BLaER1 (cell line): ENCODE measurements around the gene GHDC.
"Not testable (repeated sequence)": the region's sequence is repeated elsewhere in the genome, so short reads cannot be mapped to it uniquely, and the experiment has no call there.

Experiments
- H3K27ac ChIP-seq: shearing (Covaris generic); formaldehyde crosslinking; 2 replicates; pipeline ENCODE4 v1.8.1; 2022
- H3K27me3 ChIP-seq: shearing (Covaris generic); formaldehyde crosslinking; 2 replicates; pipeline ENCODE4 v1.8.1; 2022
- H3K36me3 ChIP-seq: shearing (Covaris generic); formaldehyde crosslinking; 2 replicates; pipeline ENCODE4 v1.8.1; 2022
- H3K4me1 ChIP-seq: shearing (Covaris generic); formaldehyde crosslinking; 2 replicates; pipeline ENCODE4 v1.8.1; 2022
- H3K4me2 ChIP-seq: shearing (Covaris generic); formaldehyde crosslinking; 2 replicates; pipeline ENCODE4 v1.8.1; 2022
- H3K4me3 ChIP-seq: shearing (Covaris generic); formaldehyde crosslinking; 2 replicates; pipeline ENCODE4 v1.8.1; 2022
- H3K9ac ChIP-seq: shearing (Covaris generic); formaldehyde crosslinking; 2 replicates; pipeline ENCODE4 v1.8.1; 2022
- H3K9me3 ChIP-seq: shearing (Covaris generic); formaldehyde crosslinking; 2 replicates; pipeline ENCODE4 v1.8.1; 2022
- H4K20me1 ChIP-seq: shearing (Covaris generic); formaldehyde crosslinking; 2 replicates; pipeline ENCODE4 v1.8.1; 2022
- Cebpa-rat ChIP-seq: shearing (Covaris generic); IDR thresholded peaks from 2 replicates; pipeline ENCODE4 v1.8.1; 2022

The GHDC gene, protein sequence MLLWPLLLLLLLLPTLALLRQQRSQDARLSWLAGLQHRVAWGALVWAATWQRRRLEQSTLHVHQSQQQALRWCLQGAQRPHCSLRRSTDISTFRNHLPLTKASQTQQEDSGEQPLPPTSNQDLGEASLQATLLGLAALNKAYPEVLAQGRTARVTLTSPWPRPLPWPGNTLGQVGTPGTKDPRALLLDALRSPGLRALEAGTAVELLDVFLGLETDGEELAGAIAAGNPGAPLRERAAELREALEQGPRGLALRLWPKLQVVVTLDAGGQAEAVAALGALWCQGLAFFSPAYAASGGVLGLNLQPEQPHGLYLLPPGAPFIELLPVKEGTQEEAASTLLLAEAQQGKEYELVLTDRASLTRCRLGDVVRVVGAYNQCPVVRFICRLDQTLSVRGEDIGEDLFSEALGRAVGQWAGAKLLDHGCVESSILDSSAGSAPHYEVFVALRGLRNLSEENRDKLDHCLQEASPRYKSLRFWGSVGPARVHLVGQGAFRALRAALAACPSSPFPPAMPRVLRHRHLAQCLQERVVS

DNA sequence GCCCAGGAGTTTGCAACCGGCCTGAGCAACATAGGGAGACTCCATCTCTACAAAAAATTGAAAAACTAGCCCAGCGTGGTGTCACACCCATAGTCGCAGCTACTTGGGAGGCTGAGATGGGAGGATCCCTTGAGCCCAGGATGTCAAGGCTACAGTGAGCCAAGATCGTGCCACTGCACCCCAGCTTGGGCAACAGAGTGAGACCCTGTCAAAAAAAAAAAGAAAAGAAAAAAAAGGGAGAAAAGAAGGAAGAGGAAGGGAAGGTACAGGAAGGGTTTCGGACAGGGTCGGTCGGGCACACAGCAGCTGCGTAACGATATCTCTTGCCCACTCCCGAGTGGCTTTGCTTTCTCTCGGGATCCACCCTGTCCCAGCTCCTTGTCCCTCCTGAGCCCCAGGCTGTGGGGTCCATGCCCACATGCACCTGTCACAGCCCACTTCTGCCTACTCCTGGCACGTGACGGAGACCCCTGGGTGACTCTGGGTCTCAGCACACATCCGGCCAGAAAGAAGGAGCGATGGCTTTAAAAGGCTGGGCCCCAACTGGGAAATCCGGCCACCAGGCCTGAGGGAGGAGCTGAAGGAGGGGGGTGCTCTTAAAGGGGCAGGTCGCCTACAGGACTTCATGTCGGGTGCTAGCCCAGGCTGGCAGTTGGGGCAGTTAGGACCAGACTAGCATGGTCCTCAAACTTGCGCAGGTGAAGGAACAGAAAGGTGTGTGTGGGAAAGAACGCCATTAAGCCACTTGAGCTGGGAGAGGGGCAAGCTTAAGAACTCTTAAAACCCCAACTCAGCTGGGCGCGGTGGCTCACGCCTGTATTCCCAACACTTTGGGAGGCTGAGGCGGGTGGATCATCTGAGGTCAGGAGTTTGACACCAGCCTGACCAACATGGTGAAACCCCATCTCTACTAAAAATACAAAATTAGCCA is at the start of gene GHDC:
TSS of gene GHDC (minus strand) at position 526 of the 931 bp plus-strand sequence. CDS start 913 bp downstream, outside the sequence.
- Histone ChIP-seq H3K4me3 (peak within 1 kb of the TSS; percentile 78), H3K9ac (peak within 1 kb of the TSS; percentile 84), H3K4me2 (peak within 1 kb of the TSS; percentile 94), H3K27ac (peak within 1 kb of the TSS; percentile 88), H3K4me1 (peaks cover 59% of the 10 kb centered on the region), H3K27me3 (no peaks in the 10 kb centered on the region), H3K9me3 (no peaks in the 10 kb centered on the region), H3K36me3 (peaks cover 16% of the 10 kb centered on the region; the same call in 1 of the 2 replicates), H4K20me1 (no peaks in the 10 kb centered on the region)
- no peak for TF ChIP-seq Cebpa-rat

DNA sequence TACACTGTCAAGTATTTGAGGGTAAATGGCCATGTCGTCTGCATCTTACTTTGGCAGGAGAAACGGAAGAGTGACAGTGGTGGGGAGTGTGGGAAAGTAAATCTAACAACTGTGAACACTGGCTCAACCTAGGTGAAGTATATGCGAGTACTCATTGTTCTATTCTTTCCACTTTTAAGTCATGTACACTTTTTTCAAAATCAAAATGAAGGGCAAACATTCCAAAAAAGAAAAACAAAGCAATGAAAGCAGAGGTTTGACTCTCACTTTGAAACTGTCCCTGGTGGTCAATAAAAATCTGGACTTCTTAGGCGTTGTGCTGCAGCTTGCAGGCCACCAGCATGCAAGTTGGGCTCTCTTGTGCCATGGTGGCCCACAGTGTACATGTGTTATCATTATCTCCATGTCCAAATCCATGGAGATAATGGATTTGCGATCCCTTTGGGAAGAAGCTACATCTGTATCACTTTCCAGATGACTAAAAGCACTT is 49.2 kb upstream of the GHDC start:
- no peaks in the 10 kb centered on the region for H3K27me3 ChIP-seq
- H3K4me3 ChIP-seq, result no peak overlapping the region
- TF ChIP-seq Cebpa-rat, result no peak
- peaks cover 5% of the 10 kb centered on the region; the same call in 1 of the 2 replicates for H3K36me3 ChIP-seq
- H4K20me1 ChIP-seq, result peaks cover 49% of the 10 kb centered on the region
- H3K4me1 ChIP-seq, result peaks cover 23% of the 10 kb centered on the region
- H3K9ac ChIP-seq, result no peak overlapping the region
- H3K9me3 ChIP-seq, result no peaks in the 10 kb centered on the region
- no peak overlapping the region for H3K27ac ChIP-seq
- no peak overlapping the region for H3K4me2 ChIP-seq

DNA sequence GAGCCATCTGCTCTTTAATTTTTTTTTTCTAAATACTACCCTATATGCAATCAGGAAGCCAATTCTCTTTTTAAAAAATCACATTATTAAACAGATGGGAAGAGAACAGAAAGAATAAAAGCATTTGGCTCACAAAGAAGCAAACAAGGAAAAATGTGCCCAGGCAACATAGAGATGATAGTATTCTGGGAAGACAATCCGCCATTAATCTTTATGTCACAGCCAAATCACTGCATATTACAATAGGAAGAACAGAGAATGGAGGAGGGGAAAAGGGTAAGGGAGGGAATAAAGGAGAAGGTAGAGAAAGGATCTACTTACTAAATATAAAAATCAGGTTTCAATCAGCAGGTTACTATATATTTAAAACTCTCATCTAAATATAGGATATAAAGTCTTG is 47.6 kb upstream of the GHDC start:
- Histone ChIP-seq H3K36me3 (0 out of 2 replicates have a peak, but pooled peaks cover 4% of the 10 kb centered on the region), H4K20me1 (peaks cover 61% of the 10 kb centered on the region), H3K4me2 (no peak overlapping the region), H3K4me1 (peaks cover 13% of the 10 kb centered on the region; the same call in 1 of the 2 replicates), H3K27me3 (no peaks in the 10 kb centered on the region), H3K4me3 (no peak overlapping the region), H3K27ac (no peak overlapping the region), H3K9ac (no peak overlapping the region), H3K9me3 (no peaks in the 10 kb centered on the region)
- TF ChIP-seq Cebpa-rat, result no peak

DNA sequence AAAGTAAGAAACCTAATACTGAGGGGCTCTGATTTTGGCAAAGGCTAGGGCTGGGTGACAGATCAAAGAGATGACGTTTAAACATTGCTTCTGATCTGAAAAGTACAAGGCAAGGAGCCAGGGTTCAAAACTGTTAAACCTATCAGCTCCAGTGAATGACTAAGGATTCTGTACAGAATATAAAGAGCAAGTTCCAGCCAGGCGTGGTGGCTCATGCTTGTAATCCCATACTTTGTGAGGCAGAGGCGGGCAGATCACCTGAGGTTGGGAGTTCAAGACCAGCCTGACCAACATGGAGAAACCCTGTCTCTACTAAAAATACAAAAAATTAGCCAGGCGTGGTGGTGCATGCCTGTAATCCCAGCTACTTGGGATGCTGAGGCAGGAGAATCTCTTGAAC is 46.6 kb upstream of the GHDC start:
- not testable (repeated sequence) for H3K36me3 ChIP-seq, H3K4me3 ChIP-seq, H3K4me1 ChIP-seq, H3K4me2 ChIP-seq, H3K27ac ChIP-seq, H3K9me3 ChIP-seq, H3K9ac ChIP-seq, H3K27me3 ChIP-seq
- H4K20me1 ChIP-seq, result peaks cover 68% of the 10 kb centered on the region

DNA sequence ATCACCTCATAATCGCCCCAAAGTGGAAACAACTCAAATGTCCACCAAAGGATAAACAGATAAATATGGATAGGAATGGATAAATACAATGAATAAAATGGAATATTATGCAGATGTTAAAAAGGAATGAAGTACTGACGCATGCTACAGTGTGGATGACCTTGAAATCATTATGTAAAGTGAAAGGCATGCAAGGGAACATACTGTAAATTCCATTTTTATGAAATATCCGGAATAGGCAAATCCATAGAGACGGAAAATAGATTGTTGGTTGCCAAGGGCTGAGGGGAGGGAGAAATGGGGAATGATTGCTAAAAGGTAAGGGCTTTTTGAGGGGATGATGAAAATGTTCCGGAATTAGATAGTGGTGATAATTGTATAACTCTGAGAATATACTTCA is 45.9 kb upstream of the GHDC start:
- Histone ChIP-seq H4K20me1 (peaks cover 68% of the 10 kb centered on the region), H3K4me2 (no peak overlapping the region), H3K9me3 (no peaks in the 10 kb centered on the region), H3K9ac (no peak overlapping the region), H3K27ac (no peak overlapping the region), H3K36me3 (0 out of 2 replicates have a peak, but pooled peaks cover 4% of the 10 kb centered on the region), H3K4me1 (peaks cover 13% of the 10 kb centered on the region), H3K4me3 (no peak overlapping the region), H3K27me3 (no peaks in the 10 kb centered on the region)
- TF ChIP-seq Cebpa-rat, result no peak

DNA sequence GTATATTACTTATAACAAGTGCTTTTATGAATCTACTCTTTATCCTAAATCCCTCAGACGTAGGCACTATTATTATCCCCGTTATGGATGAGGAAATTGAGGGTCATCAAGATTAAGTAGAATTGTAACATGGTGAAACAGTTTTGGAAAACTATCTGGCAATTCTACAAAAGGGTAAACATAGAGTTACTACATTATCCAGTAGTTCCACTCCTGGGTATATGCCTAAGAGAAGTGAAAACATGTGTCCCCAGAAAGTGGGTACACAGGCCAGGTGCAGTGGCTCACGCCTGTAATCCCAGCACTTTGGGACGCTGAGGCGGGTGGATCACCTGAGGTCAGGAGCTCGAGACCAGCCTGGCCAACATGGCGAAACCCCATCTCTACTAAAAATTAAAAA is 45.3 kb upstream of the GHDC start:
- Histone ChIP-seq H3K4me1 (peaks cover 19% of the 10 kb centered on the region), H4K20me1 (peaks cover 68% of the 10 kb centered on the region)
- H3K9me3 ChIP-seq, H3K4me3 ChIP-seq, H3K27ac ChIP-seq, H3K4me2 ChIP-seq, H3K27me3 ChIP-seq, H3K9ac ChIP-seq, H3K36me3 ChIP-seq: not testable (repeated sequence)

DNA sequence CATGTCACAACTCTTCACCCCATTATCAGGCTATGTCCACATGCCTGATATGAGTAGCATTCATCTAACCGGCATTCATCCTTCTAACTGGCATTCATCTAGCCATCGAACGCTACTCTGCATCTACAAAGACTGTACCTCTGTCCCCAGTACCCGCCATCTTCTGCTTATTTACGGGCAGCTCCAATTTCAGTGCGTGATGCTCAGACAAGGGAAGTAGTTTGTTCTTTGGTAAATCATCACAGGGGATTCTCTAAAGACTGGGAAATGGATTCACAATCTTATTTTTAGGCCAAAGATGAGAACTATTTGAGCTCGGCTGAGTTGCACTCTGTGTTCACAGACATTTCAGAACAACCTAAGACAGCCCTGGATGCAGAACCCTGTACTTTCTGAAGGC is 42.5 kb upstream of the GHDC start:
- no peak overlapping the region for H3K27ac ChIP-seq
- peaks cover 43% of the 10 kb centered on the region for H4K20me1 ChIP-seq
- no peaks in the 10 kb centered on the region for H3K9me3 ChIP-seq
- H3K9ac ChIP-seq, result no peak overlapping the region
- 0 out of 2 replicates have a peak, but pooled peaks cover 4% of the 10 kb centered on the region for H3K36me3 ChIP-seq
- no peak for TF ChIP-seq Cebpa-rat
- H3K27me3 ChIP-seq, result no peaks in the 10 kb centered on the region
- no peak overlapping the region for H3K4me3 ChIP-seq
- no peak overlapping the region for H3K4me2 ChIP-seq
- H3K4me1 ChIP-seq, result peaks cover 38% of the 10 kb centered on the region

DNA sequence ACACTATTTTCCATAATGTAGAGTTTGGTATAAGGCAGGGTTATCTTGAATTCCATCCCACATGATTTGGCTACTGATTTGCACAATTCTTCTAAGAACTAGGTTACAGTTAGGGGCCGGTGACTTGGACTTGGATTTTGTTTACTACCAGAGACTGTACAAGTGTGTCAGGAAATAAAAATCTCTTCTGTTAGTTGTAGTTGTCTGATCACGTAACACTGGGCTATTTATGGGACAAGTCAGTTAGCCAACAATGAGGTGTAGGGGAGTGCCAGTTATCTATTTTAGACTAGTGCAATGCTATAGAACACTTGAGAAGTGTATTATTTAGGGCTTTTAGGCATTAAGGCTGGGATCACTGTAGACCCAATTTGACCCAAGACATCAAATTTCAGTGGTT is 39.7 kb upstream of the GHDC start:
- peaks cover 38% of the 10 kb centered on the region for H3K4me1 ChIP-seq
- H3K9ac ChIP-seq, result peak overlapping the region; percentile 11
- peak overlapping the region; percentile 68 for H3K4me2 ChIP-seq
- H3K27me3 ChIP-seq, result no peaks in the 10 kb centered on the region
- peaks cover 14% of the 10 kb centered on the region for H3K36me3 ChIP-seq
- H3K4me3 ChIP-seq, result no peak overlapping the region
- H3K9me3 ChIP-seq, result no peaks in the 10 kb centered on the region
- TF ChIP-seq Cebpa-rat, result no peak
- peaks cover 41% of the 10 kb centered on the region; the same call in 1 of the 2 replicates for H4K20me1 ChIP-seq
- peak overlapping the region; percentile 50 for H3K27ac ChIP-seq

DNA sequence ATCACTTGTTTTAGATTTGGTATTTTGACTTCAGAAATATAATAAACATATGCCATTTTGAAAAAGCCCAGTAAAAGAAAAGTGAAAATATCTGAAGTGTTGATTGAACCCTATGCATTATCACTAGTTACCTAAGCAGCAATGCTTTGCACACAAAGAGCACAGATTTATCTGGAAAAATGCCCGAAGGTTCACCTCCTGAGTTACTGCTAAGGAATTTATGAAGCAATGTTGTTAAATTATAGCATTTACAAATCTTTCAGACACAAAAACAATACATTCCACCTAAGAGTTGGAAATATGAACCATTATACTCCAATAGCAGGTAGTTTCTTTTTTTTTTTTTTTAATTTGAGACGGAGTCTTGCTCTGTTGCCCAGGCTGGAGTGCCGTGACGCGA is 38.9 kb upstream of the GHDC start:
- peaks cover 18% of the 10 kb centered on the region for H3K36me3 ChIP-seq
- H3K4me2 ChIP-seq, result peak overlapping the region; percentile 68; the same call in 1 of the 2 replicates
- peaks cover 41% of the 10 kb centered on the region; the same call in 1 of the 2 replicates for H4K20me1 ChIP-seq
- H3K27ac ChIP-seq, result no peak overlapping the region
- H3K9me3 ChIP-seq, result no peaks in the 10 kb centered on the region
- no peaks in the 10 kb centered on the region for H3K27me3 ChIP-seq
- H3K9ac ChIP-seq, result no peak overlapping the region
- no peak overlapping the region for H3K4me3 ChIP-seq
- H3K4me1 ChIP-seq, result peaks cover 34% of the 10 kb centered on the region
- no peak for TF ChIP-seq Cebpa-rat
